Ishikawa (cell line): ENCODE data around the gene ANXA2R.

Source experiments
- FOXM1 ChIP-seq: IDR thresholded peaks from 2 replicates; pipeline ENCODE4 v1.6.1; 2012; ENCODE audit warnings: low read depth, borderline replicate concordance
- RAD21 ChIP-seq: IDR thresholded peaks from 2 replicates; pipeline ENCODE4 v1.6.1; 2012; ENCODE audit warnings: low read depth
- TAF1 ChIP-seq: IDR thresholded peaks from 2 replicates; pipeline ENCODE4 v1.6.1; 2012; ENCODE audit warnings: low read depth, mild to moderate bottlenecking
- TF ChIP-seq, protein P1 (sequence below): IDR thresholded peaks from 2 replicates; pipeline ENCODE4 v1.6.1; 2012

DNA sequence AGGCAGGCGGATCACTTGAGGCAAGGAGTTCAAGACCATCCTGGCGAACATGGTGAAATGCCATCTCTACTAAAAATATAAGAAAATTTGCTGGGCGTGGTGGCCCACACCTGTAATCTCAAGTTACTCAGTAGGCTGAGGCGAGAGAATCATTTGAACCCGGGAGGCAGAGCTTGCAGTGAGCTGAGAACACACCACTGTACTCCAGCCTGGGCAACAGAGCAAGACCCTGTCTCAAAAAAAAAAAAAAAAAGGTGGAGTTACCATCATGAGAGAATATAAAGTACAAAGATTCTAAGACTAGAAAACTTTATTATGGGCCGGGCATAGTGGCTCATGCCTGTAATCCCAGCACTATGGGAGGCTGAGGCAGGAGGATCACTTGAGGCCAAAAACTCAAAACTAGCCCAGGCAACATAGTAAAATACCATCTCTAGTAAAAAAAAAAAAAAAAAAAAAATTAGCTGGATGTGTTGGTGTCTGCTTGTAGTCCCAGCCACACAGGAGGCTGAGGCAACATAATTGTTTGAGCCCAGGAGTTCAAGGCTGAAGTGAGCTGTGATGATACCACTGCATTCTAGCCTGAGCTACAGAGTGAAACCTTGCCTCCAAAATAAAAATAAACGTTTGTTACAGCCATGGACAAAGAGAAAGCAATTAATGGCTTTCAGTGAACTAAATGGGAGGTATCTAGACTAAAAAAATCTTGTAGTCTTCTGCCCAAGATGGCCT is 12.9 kb downstream of the ANXA2R start:
- no peak for TF ChIP-seq TAF1
- TF ChIP-seq, protein P1, sequence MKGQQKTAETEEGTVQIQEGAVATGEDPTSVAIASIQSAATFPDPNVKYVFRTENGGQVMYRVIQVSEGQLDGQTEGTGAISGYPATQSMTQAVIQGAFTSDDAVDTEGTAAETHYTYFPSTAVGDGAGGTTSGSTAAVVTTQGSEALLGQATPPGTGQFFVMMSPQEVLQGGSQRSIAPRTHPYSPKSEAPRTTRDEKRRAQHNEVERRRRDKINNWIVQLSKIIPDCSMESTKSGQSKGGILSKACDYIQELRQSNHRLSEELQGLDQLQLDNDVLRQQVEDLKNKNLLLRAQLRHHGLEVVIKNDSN: no peak
- TF ChIP-seq RAD21: no peak
- no peak for TF ChIP-seq FOXM1
